ENCODE results near the gene NDRG4. TPM values are rescaled to one million over a fixed set of nuclear protein-coding genes. Genes with fewer than 3 reads are reported as not detected.
A peak's percentile ranks its signal among the peaks of the same experiment; 100 is the strongest.

NDRG4 gene
- total and polyA plus RNA-seq, 2 donors (not counting 1 experiment from before 2014, with no cell fraction given): 4.0 to 5.1 TPM

DNA sequence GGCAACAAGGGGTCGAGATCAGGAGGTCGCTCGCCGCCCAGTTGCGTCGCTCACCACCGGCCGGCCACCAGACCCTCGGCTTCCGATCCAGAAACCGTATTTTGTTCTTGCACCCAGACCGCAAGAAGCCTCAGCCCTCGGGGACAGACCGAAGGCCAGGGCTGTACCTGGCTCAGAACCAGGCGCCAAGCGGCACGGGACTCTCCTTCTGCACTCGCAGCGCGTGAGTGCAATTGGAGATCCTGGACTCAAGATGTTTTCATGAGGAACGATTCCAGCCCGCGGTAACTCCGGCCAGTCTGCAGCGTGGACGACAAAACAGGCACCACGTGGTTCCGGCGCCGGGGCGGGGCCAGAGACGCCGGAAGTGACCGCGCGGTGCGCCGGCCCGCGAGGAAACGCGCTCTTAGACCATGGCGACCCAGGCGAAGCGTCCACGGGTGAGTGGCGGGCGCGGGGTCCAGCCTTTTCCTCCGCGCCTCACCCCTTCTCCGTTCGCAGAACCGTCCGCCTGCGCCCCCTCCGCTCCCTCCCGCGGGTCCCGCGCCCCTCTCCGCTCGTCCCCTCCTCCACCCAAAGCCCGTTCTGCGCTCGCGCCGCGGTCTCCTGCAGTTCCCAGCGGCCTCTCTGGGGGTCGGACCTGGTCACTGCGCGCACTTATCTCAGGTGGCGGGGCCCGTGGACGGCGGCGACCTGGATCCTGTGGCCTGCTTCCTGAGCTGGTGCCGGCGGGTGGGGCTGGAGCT is 15.4 kb downstream of the NDRG4 start, which contains the start of gene SETD6:
Gene SETD6 (plus strand): TSS at position 393 of the 746 bp plus-strand sequence. CDS start 21 bp downstream, at position 414.
- Histone ChIP-seq H2AFZ (ENCODE audit: low read length) (peak within 1 kb of the TSS; percentile 15), H3K27ac (ENCODE audit: insufficient read depth, low read length) (peak within 1 kb of the TSS; percentile 58), H3K79me2 (ENCODE audit: control insufficient read depth, insufficient read depth, low read length) (no peaks in the 10 kb centered on the region), H3K4me2 (ENCODE audit: extremely low read depth, insufficient read depth, low read length) (peak within 1 kb of the TSS; percentile 69), H3K36me3 (ENCODE audit: control insufficient read depth, insufficient read depth, low read length) (peaks cover 3% of the 10 kb centered on the region), H3K27me3 (ENCODE audit: control insufficient read depth, insufficient read depth, low read length) (no peaks in the 10 kb centered on the region), H3K9ac (ENCODE audit: insufficient read depth, low read length) (peak within 1 kb of the TSS; percentile 69), H3K4me1 (ENCODE audit: control insufficient read depth, extremely low read depth, insufficient read depth, low read length) (peaks cover 2% of the 10 kb centered on the region), H3K9me3 (ENCODE audit: control insufficient read depth, insufficient read depth, low read depth, low read length) (no peaks in the 10 kb centered on the region), H4K20me1 (ENCODE audit: control insufficient read depth, extremely low read depth, insufficient read depth, low read length) (no peaks in the 10 kb centered on the region), H3K4me3 (replicated peaks in 1 of 4; ENCODE audit: control extremely low read depth in 1 of 4, insufficient read depth in 1 of 4, low read depth in 3 of 4, low read length in 4 of 4) (peak within 1 kb of the TSS; percentile 50 to 83 (median 66))
- DNase-seq (ENCODE audit: low read depth in 2 of 2): peak; percentile 88 to 89
- TF ChIP-seq, protein P1, sequence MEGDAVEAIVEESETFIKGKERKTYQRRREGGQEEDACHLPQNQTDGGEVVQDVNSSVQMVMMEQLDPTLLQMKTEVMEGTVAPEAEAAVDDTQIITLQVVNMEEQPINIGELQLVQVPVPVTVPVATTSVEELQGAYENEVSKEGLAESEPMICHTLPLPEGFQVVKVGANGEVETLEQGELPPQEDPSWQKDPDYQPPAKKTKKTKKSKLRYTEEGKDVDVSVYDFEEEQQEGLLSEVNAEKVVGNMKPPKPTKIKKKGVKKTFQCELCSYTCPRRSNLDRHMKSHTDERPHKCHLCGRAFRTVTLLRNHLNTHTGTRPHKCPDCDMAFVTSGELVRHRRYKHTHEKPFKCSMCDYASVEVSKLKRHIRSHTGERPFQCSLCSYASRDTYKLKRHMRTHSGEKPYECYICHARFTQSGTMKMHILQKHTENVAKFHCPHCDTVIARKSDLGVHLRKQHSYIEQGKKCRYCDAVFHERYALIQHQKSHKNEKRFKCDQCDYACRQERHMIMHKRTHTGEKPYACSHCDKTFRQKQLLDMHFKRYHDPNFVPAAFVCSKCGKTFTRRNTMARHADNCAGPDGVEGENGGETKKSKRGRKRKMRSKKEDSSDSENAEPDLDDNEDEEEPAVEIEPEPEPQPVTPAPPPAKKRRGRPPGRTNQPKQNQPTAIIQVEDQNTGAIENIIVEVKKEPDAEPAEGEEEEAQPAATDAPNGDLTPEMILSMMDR (conservative IDR thresholded peaks at IDR 0.05 in 1 of 2, IDR thresholded peaks at IDR 0.05 in 1 of 2; ENCODE audit: low read depth in 1 of 2, low read length in 2 of 2): peak; percentile 10 to 15
- no peak for TF ChIP-seq EZH2 (IDR thresholded peaks at IDR 0.05; ENCODE audit: low read length, missing control alignments)

- no peaks in the 10 kb centered on the region for H3K79me2 ChIP-seq (ENCODE audit: control insufficient read depth, insufficient read depth, low read length)
- peaks cover 5% of the 10 kb centered on the region for H3K36me3 ChIP-seq (ENCODE audit: control insufficient read depth, insufficient read depth, low read length)
- no peaks in the 10 kb centered on the region for H4K20me1 ChIP-seq (ENCODE audit: control insufficient read depth, extremely low read depth, insufficient read depth, low read length)
- TF ChIP-seq, protein P1 (conservative IDR thresholded peaks at IDR 0.05 in 1 of 2, IDR thresholded peaks at IDR 0.05 in 1 of 2; ENCODE audit: low read depth in 1 of 2, low read length in 2 of 2): no peak
- no peak for TF ChIP-seq EZH2 (IDR thresholded peaks at IDR 0.05; ENCODE audit: low read length, missing control alignments)
- H3K4me3 ChIP-seq (replicated peaks in 1 of 4; ENCODE audit: control extremely low read depth in 1 of 4, insufficient read depth in 1 of 4, low read depth in 3 of 4, low read length in 4 of 4): peak overlapping the region; percentile 50 to 83 (median 66)
- peaks cover 2% of the 10 kb centered on the region for H3K4me1 ChIP-seq (ENCODE audit: control insufficient read depth, extremely low read depth, insufficient read depth, low read length)
- peak overlapping the region; percentile 69 for H3K9ac ChIP-seq (ENCODE audit: insufficient read depth, low read length)
- no peaks in the 10 kb centered on the region for H3K9me3 ChIP-seq (ENCODE audit: control insufficient read depth, insufficient read depth, low read depth, low read length)
- peak overlapping the region; percentile 69 for H3K4me2 ChIP-seq (ENCODE audit: extremely low read depth, insufficient read depth, low read length)
- peak overlapping the region; percentile 58 for H3K27ac ChIP-seq (ENCODE audit: insufficient read depth, low read length)
- no peak overlapping the region for H2AFZ ChIP-seq (ENCODE audit: low read length)
- DNase-seq (ENCODE audit: low read depth in 2 of 2): no peak
- no peaks in the 10 kb centered on the region for H3K27me3 ChIP-seq (ENCODE audit: control insufficient read depth, insufficient read depth, low read length)
Observed at GRCh38 chr16:58515871-58516767, 16.2 kb downstream of the NDRG4 start.

DNA sequence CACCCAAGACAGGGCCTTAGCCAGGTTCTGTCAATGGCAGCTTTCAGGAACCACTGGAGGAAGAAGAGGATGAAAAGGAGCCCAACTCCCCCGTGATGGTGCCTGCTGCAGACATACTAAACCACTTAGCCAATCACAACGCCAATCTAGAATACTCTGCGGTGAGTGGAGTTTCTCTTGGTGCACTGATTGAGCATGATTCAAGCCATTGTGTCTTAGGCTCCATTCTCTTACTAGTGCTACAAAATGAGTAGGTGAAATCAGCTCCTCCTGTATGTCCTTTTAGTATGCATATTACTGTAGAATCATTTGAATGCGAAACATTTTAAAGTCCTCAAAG is 16.8 kb downstream of the NDRG4 start:
- no peak overlapping the region for H3K4me2 ChIP-seq (ENCODE audit: extremely low read depth, insufficient read depth, low read length)

More for the DNA sequence above, 16.8 kb downstream of the NDRG4 start:
- Histone ChIP-seq H3K79me2 (ENCODE audit: control insufficient read depth, insufficient read depth, low read length) (no peaks in the 10 kb centered on the region), H3K4me1 (ENCODE audit: control insufficient read depth, extremely low read depth, insufficient read depth, low read length) (peaks cover 2% of the 10 kb centered on the region), H3K9me3 (ENCODE audit: control insufficient read depth, insufficient read depth, low read depth, low read length) (no peaks in the 10 kb centered on the region), H3K36me3 (ENCODE audit: control insufficient read depth, insufficient read depth, low read length) (peaks cover 5% of the 10 kb centered on the region), H3K4me3 (replicated peaks in 1 of 4; ENCODE audit: control extremely low read depth in 1 of 4, insufficient read depth in 1 of 4, low read depth in 3 of 4, low read length in 4 of 4) (peak overlapping the region in 1 of 4 experiments; percentile 4), H3K9ac (ENCODE audit: insufficient read depth, low read length) (no peak overlapping the region), H3K27ac (ENCODE audit: insufficient read depth, low read length) (no peak overlapping the region), H3K27me3 (ENCODE audit: control insufficient read depth, insufficient read depth, low read length) (no peaks in the 10 kb centered on the region), H4K20me1 (ENCODE audit: control insufficient read depth, extremely low read depth, insufficient read depth, low read length) (no peaks in the 10 kb centered on the region), H2AFZ (ENCODE audit: low read length) (no peak overlapping the region)
- no peak for TF ChIP-seq EZH2 (IDR thresholded peaks at IDR 0.05; ENCODE audit: low read length, missing control alignments)
- TF ChIP-seq, protein P1 (conservative IDR thresholded peaks at IDR 0.05 in 1 of 2, IDR thresholded peaks at IDR 0.05 in 1 of 2; ENCODE audit: low read depth in 1 of 2, low read length in 2 of 2): no peak
- DNase-seq (ENCODE audit: low read depth in 2 of 2): no peak
